Immature natural killer cell (primary cell): ENCODE data around the gene ZNF593. TPM values are rescaled to one million over a fixed set of nuclear protein-coding genes. Genes with fewer than 3 reads are reported as not detected.

Experiments
- DNase-seq, 3 donors: peaks; one replicate each; pipeline ENCODE4 v3.0.0; 2022; ENCODE audit warnings: mixed read lengths in 1 of 3
- H3K27ac Mint-ChIP-seq, 6 donors: one replicate each; pipeline ENCODE4 v1.8.0; 2020; ENCODE audit warnings: mixed read lengths in 6 of 6, mild to moderate bottlenecking in 5 of 6, inconsistent platforms in 4 of 6, moderate library complexity in 3 of 6
- H3K27me3 Mint-ChIP-seq, 3 donors: one replicate each; pipeline ENCODE4 v1.8.0; 2020 to 2021; ENCODE audit warnings: low read depth in 3 of 3, mild to moderate bottlenecking in 3 of 3, mixed read lengths in 3 of 3, moderate library complexity in 3 of 3, inconsistent platforms in 1 of 3
- H3K36me3 Mint-ChIP-seq, 3 donors: one replicate each; pipeline ENCODE4 v1.8.0; 2020; ENCODE audit warnings: mixed read lengths in 3 of 3, inconsistent platforms in 2 of 3, mild to moderate bottlenecking in 2 of 3
- H3K4me1 Mint-ChIP-seq, 2 donors: one replicate each; pipeline ENCODE4 v1.8.0; 2020; ENCODE audit warnings: inconsistent platforms in 2 of 2, mild to moderate bottlenecking in 2 of 2, mixed read lengths in 2 of 2, moderate library complexity in 1 of 2
- H3K4me3 Mint-ChIP-seq, 5 donors: one replicate each; pipeline ENCODE4 v1.8.0; 2020; ENCODE audit warnings: mild to moderate bottlenecking in 5 of 5, mixed read lengths in 5 of 5, inconsistent platforms in 3 of 5, moderate library complexity in 3 of 5
- H3K9me3 Mint-ChIP-seq, 6 donors: one replicate each; pipeline ENCODE4 v1.8.0; 2020; ENCODE audit warnings: mild to moderate bottlenecking in 6 of 6, mixed read lengths in 6 of 6, inconsistent platforms in 4 of 6, moderate library complexity in 3 of 6
- polyA plus RNA-seq, 3 donors: library from polyadenylated mRNA; unstranded; fragments of 300-500 nt; fragmentation: Illumina TruSeq; gene quantifications; one replicate each; pipeline ENCODE4 v1.2.3, GENCODE V29; 2021

ZNF593 gene
- polyA plus RNA-seq, 3 donors from 2014 or later = 11.3 to 31.4 (median 27.1) TPM

GRCh38 chr1:26189331-26189730, 19.6 kb downstream of the ZNF593 start:
- H3K27me3 Mint-ChIP-seq = peaks cover 0 to 6% (median 2%) of the 10 kb centered on the region in 3 donors
- H3K4me1 Mint-ChIP-seq = no peaks in the 10 kb centered on the region
- no peak overlapping the region for H3K27ac Mint-ChIP-seq

DNA sequence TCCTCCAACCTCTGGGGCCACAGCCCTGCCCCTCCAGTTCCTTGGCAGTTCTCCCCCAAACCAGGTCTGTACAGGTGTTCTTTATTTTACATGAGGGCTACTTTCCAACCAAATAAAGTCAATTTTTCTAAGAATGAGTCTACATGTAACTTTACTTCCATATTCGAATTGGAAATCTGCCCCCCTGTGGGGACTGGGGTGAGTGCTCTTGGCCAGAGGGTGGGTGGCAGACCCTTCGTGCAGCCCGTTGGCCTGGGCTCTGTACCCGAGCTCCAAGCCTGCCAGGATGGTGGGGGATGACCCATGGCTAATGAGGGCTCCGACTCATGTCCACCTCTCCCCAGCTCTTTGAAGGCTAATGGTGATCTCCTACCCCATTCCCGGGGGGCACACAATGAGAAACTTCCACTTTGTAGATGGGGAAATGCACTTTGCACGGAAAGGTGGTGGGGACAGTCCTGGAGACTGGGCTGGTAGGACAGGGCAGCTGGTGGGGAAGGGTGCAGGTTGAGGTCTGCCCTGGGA, 20.1 kb downstream of the ZNF593 start:
- DNase-seq = no peak
- Mint-ChIP-seq H3K27me3 (peaks cover 0 to 6% (median 2%) of the 10 kb centered on the region in 3 donors), H3K36me3 (peaks cover 0 to 7% (median 0%) of the 10 kb centered on the region in 3 donors), H3K4me1 (no peaks in the 10 kb centered on the region), H3K9me3 (no peaks in the 10 kb centered on the region), H3K4me3 (no peak overlapping the region), H3K27ac (no peak overlapping the region)

More at GRCh38 chr1:26189331-26189730, 19.6 kb downstream of the ZNF593 start:
- Mint-ChIP-seq H3K4me3 (no peak overlapping the region), H3K9me3 (no peaks in the 10 kb centered on the region), H3K36me3 (peaks cover 0 to 7% (median 0%) of the 10 kb centered on the region in 3 donors)
- no peak for DNase-seq

DNA sequence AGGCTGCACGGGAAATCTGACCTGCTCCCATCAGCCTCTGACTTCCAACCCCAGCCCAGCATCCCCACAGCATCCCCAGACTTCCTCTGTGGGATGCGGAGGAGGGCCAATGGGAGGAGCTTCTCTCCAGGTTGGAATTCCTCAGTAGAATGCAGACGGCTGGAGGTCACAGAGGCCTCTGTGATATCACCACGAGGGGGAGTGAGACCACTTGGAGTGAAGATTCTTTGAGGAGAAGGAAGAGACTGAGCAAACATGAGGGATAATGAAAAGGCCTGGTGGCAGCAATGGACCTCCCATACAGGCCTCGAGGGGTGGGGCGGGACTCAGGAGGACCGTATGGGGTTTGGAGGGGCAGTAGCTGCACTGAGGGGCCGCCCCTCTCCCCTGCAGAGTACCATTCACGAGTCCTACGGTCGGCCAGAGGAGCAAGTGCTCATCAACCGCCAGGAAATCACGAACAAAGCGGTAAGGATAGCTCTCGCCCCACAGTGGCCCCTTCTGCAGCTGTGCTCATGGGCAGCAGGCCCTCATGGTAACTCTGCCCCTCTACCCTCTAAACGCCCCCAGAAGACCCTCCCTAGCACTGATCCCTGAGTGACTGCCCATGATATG, 20.8 kb downstream of the ZNF593 start, which contains the start of gene CATSPER4:
TSS of gene CATSPER4 (plus strand) at position 230 of the 615 bp plus-strand sequence. CDS start at position 256, 26 bp downstream.
- Mint-ChIP-seq H3K27me3 (peaks cover 0 to 6% (median 2%) of the 10 kb centered on the region in 3 donors), H3K4me3 (no peak within 1 kb of the TSS), H3K4me1 (no peaks in the 10 kb centered on the region), H3K9me3 (no peaks in the 10 kb centered on the region), H3K27ac (no peak within 1 kb of the TSS), H3K36me3 (peaks cover 0 to 7% (median 0%) of the 10 kb centered on the region in 3 donors)
- no peak for DNase-seq

DNA sequence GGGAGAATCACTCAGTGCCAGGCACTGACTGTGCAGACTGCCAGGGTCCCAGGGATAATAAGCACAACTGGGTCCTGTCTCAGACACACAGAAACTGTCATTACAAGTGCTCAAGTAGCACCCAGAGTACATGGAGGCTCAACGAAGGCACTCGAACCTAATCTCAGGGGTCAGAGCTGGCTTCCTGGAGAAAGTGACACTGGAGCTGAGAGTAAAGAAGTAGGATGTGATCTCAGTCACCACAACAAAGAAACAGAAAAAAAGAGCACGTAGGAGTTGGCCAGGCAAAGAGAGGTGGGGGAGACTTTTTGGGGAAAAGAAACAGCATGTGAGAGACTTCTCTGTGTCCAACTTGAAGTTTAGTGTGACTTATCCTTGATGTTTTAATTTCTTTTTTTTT, 22.0 kb downstream of the ZNF593 start:
- Mint-ChIP-seq H3K4me1 (no peaks in the 10 kb centered on the region), H3K36me3 (peaks cover 0 to 3% (median 0%) of the 10 kb centered on the region in 3 donors), H3K27me3 (peaks cover 0 to 6% (median 2%) of the 10 kb centered on the region in 3 donors), H3K27ac (peak overlapping the region in 1 of 6 donors; percentile 25), H3K9me3 (no peaks in the 10 kb centered on the region), H3K4me3 (no peak overlapping the region)
- no peak for DNase-seq

- Mint-ChIP-seq H3K4me1 (no peaks in the 10 kb centered on the region), H3K4me3 (no peak overlapping the region), H3K27me3 (peaks cover 0 to 5% (median 4%) of the 10 kb centered on the region in 3 donors), H3K27ac (no peak overlapping the region), H3K36me3 (no peaks in the 10 kb centered on the region), H3K9me3 (no peaks in the 10 kb centered on the region)
- DNase-seq = no peak
These were observed 26.1 kb downstream of the ZNF593 start for GRCh38 chr1:26195805-26196204.

DNA sequence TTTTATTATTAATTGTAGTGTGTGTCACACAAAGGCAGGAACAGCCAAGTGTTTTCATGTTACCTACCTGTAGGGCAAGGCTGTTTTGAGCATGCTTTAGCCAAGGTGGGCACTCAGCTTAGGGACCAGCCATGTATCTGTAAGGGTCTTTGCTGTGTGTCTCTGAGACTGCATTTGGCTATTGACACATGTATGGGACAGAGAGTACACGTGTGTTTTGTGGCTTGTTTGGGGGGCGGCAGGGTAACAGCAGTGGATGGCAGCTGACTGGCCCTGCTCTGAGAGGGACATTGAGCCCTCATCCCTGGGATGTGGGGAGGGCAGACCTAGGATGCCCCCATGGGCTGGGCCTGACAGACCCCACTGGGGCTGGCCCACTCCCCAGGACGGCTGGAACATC, 27.6 kb downstream of the ZNF593 start:
- Mint-ChIP-seq H3K27ac (no peak overlapping the region), H3K27me3 (peaks cover 0 to 5% (median 0%) of the 10 kb centered on the region in 3 donors), H3K9me3 (no peaks in the 10 kb centered on the region), H3K36me3 (no peaks in the 10 kb centered on the region), H3K4me3 (no peak overlapping the region), H3K4me1 (peaks cover 4 to 7% of the 10 kb centered on the region in 2 donors)
- no peak for DNase-seq

DNA sequence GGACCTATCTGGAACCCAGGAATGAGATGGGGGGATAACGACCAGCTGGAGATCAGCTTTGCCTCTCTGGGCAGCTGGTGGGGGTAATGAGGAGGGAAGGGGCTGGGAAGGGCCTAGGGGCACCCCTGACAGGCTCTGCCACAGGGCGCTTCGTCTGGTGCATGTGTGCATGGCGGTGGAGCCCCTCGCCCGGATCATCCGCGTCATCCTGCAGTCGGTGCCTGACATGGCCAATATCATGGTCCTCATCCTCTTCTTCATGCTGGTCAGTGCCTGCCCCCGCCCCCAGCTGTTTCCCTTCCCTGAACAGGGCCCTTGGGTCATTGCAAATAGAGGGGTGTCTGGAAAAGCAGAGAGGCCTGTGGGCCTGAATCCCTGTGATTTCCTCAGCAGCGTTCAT, 28.1 kb downstream of the ZNF593 start:
- no peak overlapping the region for H3K4me3 Mint-ChIP-seq
- DNase-seq = no peak
- H3K9me3 Mint-ChIP-seq = no peaks in the 10 kb centered on the region
- H3K36me3 Mint-ChIP-seq = no peaks in the 10 kb centered on the region
- no peak overlapping the region for H3K27ac Mint-ChIP-seq
- peaks cover 0 to 5% (median 0%) of the 10 kb centered on the region in 3 donors for H3K27me3 Mint-ChIP-seq
- peaks cover 4 to 8% of the 10 kb centered on the region in 2 donors for H3K4me1 Mint-ChIP-seq

DNA sequence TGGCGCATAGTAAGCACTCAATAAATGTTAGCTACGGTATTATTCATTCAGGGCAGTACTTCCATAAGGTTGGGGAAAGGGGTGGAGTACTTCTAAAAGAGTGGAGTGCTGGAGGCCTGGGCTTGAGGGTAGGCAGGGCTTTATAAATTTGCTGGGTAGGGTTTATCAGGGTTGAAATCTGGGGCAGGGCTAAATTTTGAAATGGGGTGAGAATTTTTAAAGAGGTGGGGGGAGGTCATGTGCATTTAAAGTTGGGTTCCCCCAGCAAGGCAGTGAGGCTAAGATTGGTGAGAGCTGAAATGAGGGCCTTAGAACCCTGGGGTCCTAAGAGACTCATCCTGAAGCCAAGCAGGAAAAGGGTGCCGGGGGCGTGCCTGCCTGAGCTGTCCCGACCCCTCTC, 30.7 kb downstream of the ZNF593 start:
- peak overlapping the region in 1 of 5 donors; percentile 11 for H3K4me3 Mint-ChIP-seq
- peaks cover 4 to 8% of the 10 kb centered on the region in 2 donors for H3K4me1 Mint-ChIP-seq
- H3K9me3 Mint-ChIP-seq = no peaks in the 10 kb centered on the region
- H3K27ac Mint-ChIP-seq = no peak overlapping the region
- H3K36me3 Mint-ChIP-seq = no peaks in the 10 kb centered on the region
- H3K27me3 Mint-ChIP-seq = peaks cover 2 to 7% (median 3%) of the 10 kb centered on the region in 3 donors
- no peak for DNase-seq

DNA sequence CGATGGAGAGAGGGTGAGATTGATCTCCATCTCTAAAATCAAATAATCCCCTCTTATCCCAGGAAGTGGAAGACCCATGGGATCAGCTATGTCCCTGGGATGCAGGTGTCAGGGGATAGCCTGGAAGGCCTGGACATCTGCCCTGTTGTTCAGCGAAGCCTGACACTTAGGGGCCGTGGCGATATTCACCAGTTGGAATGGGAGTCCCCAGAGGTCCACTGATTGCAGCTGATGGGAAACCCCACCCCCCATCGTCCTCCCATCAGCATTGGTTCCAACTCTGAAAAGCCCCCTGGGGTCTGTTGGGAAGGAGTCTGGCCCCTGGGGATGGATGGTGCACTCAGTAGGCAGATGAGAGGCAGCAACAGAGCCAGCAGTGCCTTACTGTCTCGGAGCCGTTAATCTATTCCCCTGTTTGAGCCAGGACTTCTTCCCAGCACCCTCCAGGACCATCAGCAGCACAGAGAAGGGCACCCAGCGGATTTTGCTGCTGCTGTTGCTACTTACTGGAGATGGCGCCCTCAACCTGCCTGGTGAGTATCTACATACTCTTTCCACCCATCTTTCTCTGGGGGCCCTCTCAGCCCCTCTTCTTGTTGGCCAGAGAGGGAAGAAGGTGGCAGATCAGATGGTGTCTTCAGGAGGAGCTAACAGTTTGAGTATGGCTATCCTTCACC, 34.1 kb downstream of the ZNF593 start:
- DNase-seq = no peak
- Mint-ChIP-seq H3K36me3 (no peaks in the 10 kb centered on the region), H3K4me3 (no peak overlapping the region)

GRCh38 chr1:26210147-26210870, 40.6 kb downstream of the ZNF593 start:
- Mint-ChIP-seq H3K27ac (no peak overlapping the region), H3K27me3 (peaks cover 0 to 3% (median 2%) of the 10 kb centered on the region in 3 donors), H3K4me1 (no peaks in the 10 kb centered on the region), H3K4me3 (no peak overlapping the region), H3K9me3 (no peaks in the 10 kb centered on the region), H3K36me3 (no peaks in the 10 kb centered on the region)
- no peak for DNase-seq

More for the DNA sequence above, 34.1 kb downstream of the ZNF593 start:
- H3K27ac Mint-ChIP-seq = no peak overlapping the region
- H3K9me3 Mint-ChIP-seq = no peaks in the 10 kb centered on the region
- peaks cover 4 to 8% of the 10 kb centered on the region in 2 donors for H3K4me1 Mint-ChIP-seq
- H3K27me3 Mint-ChIP-seq = peaks cover 2 to 7% (median 3%) of the 10 kb centered on the region in 3 donors

DNA sequence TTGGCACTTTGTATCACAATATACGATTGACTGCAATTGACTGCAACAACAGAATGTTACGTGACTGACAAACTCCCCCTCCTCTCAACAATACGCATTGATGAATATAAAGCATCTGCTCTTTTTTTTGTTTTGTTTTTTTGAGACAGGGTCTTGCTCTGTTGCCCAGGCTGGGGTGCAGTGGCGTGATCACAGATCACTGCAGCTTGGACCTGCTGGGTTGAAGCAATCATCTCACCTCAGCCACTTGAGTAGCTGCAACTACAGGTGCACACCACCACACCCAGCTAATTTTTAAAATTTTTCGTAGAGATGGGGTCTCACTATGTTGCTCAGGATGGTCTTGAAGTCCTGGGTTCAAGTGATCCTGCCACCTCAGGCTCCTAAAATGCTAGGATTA, 43.0 kb downstream of the ZNF593 start:
- Mint-ChIP-seq H3K4me1 (no peaks in the 10 kb centered on the region), H3K36me3 (no peaks in the 10 kb centered on the region), H3K27ac (no peak overlapping the region), H3K4me3 (no peak overlapping the region), H3K9me3 (no peaks in the 10 kb centered on the region), H3K27me3 (peaks cover 0 to 3% (median 2%) of the 10 kb centered on the region in 3 donors)
- no peak for DNase-seq

DNA sequence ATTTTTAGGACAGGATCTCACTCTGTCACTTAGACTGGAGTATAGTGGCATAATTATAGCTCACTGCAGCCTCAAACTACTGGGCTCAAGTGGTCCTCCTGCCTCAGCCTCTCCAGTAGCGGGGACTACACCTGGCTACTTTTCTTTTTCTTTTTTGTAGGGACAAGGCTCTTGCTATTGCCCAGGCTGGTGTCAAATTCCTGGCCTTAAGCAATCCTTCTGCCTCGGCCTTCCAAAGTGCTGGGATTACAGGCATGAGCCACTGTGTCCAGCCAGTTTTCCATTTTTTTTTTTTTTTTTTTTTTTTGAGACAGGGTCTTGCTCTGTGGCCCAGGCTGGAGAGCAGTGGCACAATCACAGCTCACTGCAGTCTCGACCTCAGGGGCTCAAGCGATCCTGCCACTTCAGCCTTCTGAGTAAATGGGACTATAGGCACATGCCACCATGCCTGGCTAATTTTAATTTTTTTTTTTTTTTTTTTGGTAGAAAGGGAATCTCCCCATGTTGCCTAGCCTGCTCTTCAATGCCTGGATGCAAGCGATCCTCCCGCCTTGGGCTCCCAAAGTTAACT, 43.7 kb downstream of the ZNF593 start:
- Mint-ChIP-seq H3K27me3 (peaks cover 0 to 3% (median 2%) of the 10 kb centered on the region in 3 donors), H3K36me3 (no peaks in the 10 kb centered on the region), H3K27ac (no peak overlapping the region), H3K4me3 (no peak overlapping the region), H3K9me3 (no peaks in the 10 kb centered on the region), H3K4me1 (no peaks in the 10 kb centered on the region)
- DNase-seq = no peak

DNA sequence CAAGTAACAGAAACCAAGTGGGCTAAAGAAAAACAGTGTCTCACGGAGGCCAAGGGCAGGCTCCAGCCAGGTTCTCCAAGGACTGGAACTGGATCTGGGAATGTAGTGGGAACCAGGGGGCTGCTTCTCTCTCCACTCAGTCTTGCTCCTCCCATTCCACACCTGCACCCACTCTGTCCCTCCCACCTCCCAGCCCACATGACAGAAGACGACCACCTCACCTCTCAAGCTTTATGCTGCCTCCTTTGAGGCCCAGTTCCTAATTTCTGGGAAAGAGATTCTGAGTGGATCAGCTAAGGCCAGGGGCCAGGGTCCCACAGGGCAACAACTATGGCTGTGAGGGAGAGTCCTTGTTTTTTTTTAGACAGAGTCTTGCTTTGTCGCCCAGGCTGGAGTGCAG, 45.5 kb downstream of the ZNF593 start:
- H3K4me1 Mint-ChIP-seq = no peaks in the 10 kb centered on the region
- no peak for DNase-seq
- peaks cover 0 to 3% (median 0%) of the 10 kb centered on the region in 3 donors for H3K27me3 Mint-ChIP-seq
- H3K27ac Mint-ChIP-seq = no peak overlapping the region
- no peaks in the 10 kb centered on the region for H3K9me3 Mint-ChIP-seq
- no peak overlapping the region for H3K4me3 Mint-ChIP-seq
- H3K36me3 Mint-ChIP-seq = no peaks in the 10 kb centered on the region
